Measurements from ENCODE around the gene SNAP29. TPM values are rescaled to one million over a fixed set of nuclear protein-coding genes. Genes with fewer than 3 reads are reported as not detected.

SNAP29 gene
- total and polyA plus RNA-seq, 9 of the 15 experiments (the other 6 are each of a cell fraction or from before 2014, with no cell fraction given) = 19.5 to 250 (median 75.9) TPM

DNA sequence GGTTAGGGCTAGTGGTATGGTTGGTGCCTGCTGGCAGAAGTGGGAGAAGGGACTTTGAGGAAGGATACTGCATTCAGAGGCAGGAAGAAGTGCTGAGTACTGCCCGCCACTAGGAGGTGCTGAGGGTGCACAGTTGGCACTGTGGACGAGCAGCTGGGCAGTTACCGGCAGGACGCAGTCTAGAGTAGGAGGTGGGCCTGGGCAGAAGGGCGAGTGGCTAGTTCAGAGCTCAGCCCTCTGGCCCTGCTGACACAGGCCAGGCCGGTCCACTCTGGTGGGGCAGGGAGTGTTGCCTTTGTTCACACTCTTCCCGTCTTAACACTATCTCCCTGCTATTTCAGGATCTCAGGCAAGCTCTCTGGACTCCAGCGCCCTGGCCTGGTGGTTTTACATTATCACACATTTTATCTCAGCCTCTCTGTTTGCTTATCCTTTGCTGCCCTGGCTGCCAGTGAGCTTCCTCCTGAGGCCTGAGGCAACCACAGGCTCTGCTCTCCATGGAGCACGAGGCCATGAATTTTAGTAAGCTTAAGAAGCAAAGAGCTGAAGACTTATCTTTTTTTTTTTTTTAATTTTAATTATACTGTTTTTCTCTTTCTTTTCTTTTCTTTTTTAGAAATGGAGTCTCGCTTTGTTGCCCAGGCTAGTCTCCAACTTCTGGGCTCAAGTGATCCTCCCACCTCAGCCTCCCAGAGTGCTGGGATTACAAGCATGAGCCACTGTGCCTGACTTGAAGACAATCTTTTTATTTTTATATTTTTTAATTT lies 26.9 kb downstream of the SNAP29 start (continued):
- TF ChIP-seq, protein P1, sequence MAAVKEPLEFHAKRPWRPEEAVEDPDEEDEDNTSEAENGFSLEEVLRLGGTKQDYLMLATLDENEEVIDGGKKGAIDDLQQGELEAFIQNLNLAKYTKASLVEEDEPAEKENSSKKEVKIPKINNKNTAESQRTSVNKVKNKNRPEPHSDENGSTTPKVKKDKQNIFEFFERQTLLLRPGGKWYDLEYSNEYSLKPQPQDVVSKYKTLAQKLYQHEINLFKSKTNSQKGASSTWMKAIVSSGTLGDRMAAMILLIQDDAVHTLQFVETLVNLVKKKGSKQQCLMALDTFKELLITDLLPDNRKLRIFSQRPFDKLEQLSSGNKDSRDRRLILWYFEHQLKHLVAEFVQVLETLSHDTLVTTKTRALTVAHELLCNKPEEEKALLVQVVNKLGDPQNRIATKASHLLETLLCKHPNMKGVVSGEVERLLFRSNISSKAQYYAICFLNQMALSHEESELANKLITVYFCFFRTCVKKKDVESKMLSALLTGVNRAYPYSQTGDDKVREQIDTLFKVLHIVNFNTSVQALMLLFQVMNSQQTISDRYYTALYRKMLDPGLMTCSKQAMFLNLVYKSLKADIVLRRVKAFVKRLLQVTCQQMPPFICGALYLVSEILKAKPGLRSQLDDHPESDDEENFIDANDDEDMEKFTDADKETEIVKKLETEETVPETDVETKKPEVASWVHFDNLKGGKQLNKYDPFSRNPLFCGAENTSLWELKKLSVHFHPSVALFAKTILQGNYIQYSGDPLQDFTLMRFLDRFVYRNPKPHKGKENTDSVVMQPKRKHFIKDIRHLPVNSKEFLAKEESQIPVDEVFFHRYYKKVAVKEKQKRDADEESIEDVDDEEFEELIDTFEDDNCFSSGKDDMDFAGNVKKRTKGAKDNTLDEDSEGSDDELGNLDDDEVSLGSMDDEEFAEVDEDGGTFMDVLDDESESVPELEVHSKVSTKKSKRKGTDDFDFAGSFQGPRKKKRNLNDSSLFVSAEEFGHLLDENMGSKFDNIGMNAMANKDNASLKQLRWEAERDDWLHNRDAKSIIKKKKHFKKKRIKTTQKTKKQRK (IDR thresholded peaks at IDR 0.05; ENCODE audit: borderline replicate concordance, low read depth, low read length) = no peak
- no peak for TF ChIP-seq ZNF695 (CRISPR knock-in tag; IDR thresholded peaks at IDR 0.05)
- peak; percentile 78; the same call in 1 of the 2 replicates for TF ChIP-seq JUN (IDR thresholded peaks at IDR 0.05; ENCODE audit: borderline replicate concordance, low read depth, low read length)
- TF ChIP-seq JUN (CRISPR knock-in tag; IDR thresholded peaks at IDR 0.05; ENCODE audit: borderline replicate concordance) = no peak
- TF ChIP-seq ZNF57 (CRISPR knock-in tag; IDR thresholded peaks at IDR 0.05) = peak; percentile 72; the same call in 1 of the 2 replicates
- no peak for TF ChIP-seq BDP1 (IDR thresholded peaks at IDR 0.05; ENCODE audit: insufficient read depth, insufficient read length)
- TF ChIP-seq BRD4 (IDR thresholded peaks at IDR 0.05) = no peak
- TF ChIP-seq HMG20B (CRISPR knock-in tag; IDR thresholded peaks at IDR 0.05) = no peak
- TF ChIP-seq SIN3B (IDR thresholded peaks at IDR 0.05; ENCODE audit: low read depth) = no peak
- TF ChIP-seq, protein P2, sequence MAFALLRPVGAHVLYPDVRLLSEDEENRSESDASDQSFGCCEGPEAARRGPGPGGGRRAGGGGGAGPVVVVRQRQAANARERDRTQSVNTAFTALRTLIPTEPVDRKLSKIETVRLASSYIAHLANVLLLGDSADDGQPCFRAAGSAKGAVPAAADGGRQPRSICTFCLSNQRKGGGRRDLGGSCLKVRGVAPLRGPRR (CRISPR knock-in tag; IDR thresholded peaks at IDR 0.05) = 0 out of 2 replicates have a peak, but pooled peaks have one; percentile 4
- TF ChIP-seq RUNX1 (IDR thresholded peaks at IDR 0.05; ENCODE audit: low read depth) = no peak
- TF ChIP-seq NBN (IDR thresholded peaks at IDR 0.05; ENCODE audit: low read depth) = peak; percentile 99
- no peak for TF ChIP-seq ZNF121 (CRISPR knock-in tag; conservative IDR thresholded peaks at IDR 0.05)
- TF ChIP-seq, protein P3, sequence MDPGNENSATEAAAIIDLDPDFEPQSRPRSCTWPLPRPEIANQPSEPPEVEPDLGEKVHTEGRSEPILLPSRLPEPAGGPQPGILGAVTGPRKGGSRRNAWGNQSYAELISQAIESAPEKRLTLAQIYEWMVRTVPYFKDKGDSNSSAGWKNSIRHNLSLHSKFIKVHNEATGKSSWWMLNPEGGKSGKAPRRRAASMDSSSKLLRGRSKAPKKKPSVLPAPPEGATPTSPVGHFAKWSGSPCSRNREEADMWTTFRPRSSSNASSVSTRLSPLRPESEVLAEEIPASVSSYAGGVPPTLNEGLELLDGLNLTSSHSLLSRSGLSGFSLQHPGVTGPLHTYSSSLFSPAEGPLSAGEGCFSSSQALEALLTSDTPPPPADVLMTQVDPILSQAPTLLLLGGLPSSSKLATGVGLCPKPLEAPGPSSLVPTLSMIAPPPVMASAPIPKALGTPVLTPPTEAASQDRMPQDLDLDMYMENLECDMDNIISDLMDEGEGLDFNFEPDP (CRISPR knock-in tag; IDR thresholded peaks at IDR 0.05) = peak; percentile 82; the same call in 1 of the 2 replicates
- TF ChIP-seq, protein P4, sequence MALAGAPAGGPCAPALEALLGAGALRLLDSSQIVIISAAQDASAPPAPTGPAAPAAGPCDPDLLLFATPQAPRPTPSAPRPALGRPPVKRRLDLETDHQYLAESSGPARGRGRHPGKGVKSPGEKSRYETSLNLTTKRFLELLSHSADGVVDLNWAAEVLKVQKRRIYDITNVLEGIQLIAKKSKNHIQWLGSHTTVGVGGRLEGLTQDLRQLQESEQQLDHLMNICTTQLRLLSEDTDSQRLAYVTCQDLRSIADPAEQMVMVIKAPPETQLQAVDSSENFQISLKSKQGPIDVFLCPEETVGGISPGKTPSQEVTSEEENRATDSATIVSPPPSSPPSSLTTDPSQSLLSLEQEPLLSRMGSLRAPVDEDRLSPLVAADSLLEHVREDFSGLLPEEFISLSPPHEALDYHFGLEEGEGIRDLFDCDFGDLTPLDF (CRISPR knock-in tag; IDR thresholded peaks at IDR 0.05) = peak; percentile 85
- TF ChIP-seq, protein P5, sequence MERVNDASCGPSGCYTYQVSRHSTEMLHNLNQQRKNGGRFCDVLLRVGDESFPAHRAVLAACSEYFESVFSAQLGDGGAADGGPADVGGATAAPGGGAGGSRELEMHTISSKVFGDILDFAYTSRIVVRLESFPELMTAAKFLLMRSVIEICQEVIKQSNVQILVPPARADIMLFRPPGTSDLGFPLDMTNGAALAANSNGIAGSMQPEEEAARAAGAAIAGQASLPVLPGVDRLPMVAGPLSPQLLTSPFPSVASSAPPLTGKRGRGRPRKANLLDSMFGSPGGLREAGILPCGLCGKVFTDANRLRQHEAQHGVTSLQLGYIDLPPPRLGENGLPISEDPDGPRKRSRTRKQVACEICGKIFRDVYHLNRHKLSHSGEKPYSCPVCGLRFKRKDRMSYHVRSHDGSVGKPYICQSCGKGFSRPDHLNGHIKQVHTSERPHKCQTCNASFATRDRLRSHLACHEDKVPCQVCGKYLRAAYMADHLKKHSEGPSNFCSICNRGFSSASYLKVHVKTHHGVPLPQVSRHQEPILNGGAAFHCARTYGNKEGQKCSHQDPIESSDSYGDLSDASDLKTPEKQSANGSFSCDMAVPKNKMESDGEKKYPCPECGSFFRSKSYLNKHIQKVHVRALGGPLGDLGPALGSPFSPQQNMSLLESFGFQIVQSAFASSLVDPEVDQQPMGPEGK (CRISPR knock-in tag; IDR thresholded peaks at IDR 0.05; ENCODE audit: borderline replicate concordance) = no peak; the same call in 1 of the 2 replicates
- no peak for TF ChIP-seq ARID1B (IDR thresholded peaks at IDR 0.05)
- no peak for TF ChIP-seq MYBL2 (IDR thresholded peaks at IDR 0.05; ENCODE audit: low read depth)
- TF ChIP-seq MYBL2 (CRISPR knock-in tag; IDR thresholded peaks at IDR 0.05; ENCODE audit: borderline replicate concordance) = no peak
- TF ChIP-seq SMARCA5 (IDR thresholded peaks at IDR 0.05) = peak; percentile 98
